Measurements from ENCODE around the gene ZNF79. TPM values are rescaled to one million over a fixed set of nuclear protein-coding genes. Genes with fewer than 3 reads are reported as not detected.

Gene ZNF79
- total RNA-seq, 1 donor from 2014 or later, result 3.7 TPM

DNA sequence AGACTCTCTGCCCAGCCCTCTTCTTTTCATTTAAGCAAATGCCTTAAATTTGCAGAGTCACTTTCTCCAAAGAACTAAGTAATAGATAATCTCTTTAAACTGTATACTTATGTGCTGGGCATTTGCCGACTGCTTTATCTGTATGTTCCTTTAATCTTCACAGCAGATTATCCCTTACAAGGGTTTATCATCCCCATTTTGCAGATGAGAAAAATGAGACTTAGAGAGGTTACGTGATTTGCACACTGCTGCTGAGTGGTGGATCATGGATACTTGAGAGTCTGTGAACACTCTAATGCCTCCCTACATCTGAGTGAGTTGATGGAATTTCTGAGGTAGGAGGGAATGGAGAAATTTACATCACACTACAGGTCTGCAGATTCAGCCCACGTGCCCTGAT, 4.2 kb downstream of the ZNF79 start:
- ATAC-seq, result no peak

DNA sequence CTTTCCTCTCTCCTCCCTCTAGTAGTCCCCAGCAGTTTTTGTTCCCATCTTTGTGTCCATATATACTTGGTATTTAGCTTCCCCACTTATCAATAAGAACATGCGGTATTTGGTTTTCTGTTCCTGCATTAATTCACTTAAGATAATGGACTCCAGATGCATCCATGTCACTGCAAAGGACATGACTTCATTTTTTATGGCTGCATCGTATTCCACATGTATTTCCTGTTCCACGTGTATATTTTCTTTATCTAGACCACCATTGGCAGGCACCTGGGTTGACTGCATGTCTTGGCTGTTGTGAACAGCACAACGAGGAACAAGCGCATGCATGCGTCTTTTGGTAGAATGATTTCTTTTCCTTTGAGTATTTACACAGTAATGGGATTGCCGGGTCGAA, 6.2 kb downstream of the ZNF79 start:
- no peak for ATAC-seq

- ATAC-seq, result no peak
These were observed 13.5 kb downstream of the ZNF79 start for GRCh38 chr9:127437497-127438264.

DNA sequence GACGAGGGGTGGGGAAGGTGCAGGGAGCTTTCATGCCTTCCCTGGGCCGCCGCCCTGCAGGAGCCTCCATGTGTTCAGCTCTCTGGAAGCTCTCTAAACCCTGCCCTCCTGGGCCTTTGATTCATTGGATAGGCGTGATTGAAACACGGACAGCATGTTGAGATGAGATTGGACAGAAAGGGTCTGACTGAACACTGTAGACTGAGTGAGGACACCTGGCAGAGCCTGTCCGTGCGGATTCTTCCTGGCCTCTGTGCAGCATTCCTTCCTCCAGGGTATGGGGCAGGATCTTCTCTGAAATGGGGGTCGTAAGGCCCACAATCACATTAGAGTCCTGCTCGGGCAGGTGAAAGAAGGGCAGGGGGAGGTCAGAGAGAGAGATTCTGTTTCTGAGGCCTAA, 14.2 kb downstream of the ZNF79 start:
- ATAC-seq, result no peak

- no peak for ATAC-seq
These were observed 20.2 kb downstream of the ZNF79 start for GRCh38 chr9:127444283-127444920.

DNA sequence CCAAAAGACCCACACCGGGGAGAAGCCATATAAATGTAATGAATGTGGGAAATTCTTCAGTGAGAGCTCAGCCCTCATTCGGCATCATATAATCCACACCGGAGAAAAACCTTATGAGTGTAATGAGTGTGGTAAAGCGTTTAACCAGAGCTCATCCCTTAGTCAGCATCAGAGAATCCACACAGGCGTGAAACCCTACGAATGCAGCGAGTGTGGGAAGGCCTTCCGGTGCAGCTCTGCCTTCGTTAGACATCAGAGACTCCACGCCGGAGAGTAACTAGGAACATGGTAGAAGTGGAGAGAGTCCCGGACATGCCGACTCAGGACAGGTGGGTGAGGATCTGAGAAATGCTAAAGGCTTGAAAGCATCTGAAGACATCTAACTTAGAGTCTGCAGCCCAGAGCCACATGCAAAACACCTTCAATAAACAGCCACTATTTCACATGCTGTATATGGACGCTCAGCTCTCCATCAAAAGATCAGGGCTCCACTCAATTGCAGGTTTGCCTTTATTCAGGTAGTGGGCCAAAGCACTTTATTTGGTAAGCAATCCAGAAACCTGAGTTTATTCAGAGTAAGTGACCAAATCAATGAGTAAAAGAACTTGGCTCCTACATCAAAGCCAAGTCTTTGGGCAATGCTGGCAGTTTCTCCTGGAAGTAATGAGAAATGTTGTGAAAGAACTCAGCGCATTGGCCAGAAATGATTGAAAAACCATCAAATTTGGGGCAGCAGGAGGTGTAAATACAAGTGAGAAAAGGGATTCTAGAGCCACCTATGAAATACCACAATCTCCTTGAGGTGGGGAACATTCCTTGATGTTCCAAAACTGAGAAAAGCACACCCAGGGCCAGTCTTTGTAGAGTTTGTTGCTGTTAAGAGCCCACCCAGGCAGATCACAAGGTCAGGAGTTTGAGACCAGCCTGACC, 21.0 kb downstream of the ZNF79 start:
- no peak for ATAC-seq

DNA sequence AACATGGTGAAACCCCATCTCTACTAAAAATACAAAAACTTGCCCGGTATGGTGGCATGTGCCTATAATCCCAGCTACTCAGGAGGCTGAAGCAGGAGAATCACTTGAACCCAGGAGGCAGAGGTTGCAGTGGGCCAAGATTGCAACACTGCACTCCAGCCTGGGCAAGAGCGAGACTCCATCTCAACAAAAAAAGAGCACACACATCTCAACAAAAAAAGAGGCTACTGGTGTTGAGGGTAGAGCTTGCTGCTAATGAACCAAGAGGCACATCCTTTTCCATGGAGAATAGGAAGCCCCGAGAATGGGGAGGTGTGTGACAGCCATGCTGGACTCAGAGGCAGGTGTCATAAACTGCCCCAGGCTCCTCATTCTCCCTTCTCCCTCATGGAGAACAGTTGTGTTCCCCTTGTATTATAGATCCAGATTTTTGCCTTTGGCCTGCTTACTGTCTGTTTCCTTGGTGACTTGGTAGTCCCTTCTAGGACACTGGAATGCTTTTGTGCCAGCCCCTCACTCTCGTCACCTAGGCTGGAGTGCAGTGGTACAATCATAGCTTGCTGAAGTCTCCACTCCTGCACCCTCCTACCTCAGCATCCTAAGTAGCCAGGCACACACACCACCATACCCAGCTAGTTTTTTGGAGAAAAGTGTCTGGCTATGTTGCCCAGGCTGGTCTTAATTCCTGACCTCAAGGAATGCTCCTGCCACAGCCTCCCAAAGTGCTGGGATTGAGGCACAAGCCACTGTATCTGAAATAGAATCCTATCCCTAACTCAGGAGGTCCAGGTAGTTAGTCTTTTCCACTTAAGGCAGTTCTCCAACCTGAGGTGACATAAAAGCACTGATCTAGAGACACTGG, 21.9 kb downstream of the ZNF79 start:
- no peak for ATAC-seq

GRCh38 chr9:127446713-127447415, 22.7 kb downstream of the ZNF79 start:
- ATAC-seq, result no peak

DNA sequence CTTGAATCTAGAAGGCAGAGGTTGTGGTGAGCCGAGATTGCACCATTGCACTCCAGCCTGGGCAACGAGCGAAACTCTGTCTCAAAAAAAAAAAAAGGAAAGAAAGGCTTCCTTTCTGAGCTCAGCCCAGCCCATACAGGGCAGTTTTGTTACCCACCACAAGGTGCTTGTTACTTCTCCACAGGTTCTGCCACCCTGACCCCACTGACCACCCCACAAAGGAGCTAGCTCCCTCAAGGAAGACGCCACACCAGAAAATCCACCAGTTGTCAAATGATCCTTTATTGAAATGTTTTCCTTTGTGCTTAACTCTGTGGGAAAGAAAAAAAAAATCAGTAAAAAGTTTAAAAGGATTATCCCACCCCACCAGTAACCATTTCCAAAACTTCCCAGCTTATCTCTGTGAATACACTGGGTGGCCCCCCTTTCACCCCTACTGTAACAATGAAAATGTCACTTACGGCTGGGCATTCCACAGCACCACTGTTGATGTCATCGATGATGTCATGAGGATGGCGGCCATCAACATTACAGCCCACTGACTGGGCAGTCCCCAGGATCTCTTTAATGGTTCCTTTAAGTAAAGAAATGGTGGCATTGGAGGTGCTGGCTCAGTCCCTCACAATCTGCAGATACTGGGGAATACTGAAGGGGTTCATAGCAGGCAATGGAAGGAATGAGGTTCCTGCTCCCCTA, 23.4 kb downstream of the ZNF79 start:
- no peak for ATAC-seq

GRCh38 chr9:127448112-127448805, 24.1 kb downstream of the ZNF79 start:
- ATAC-seq, result no peak

GRCh38 chr9:127449332-127449966, 25.3 kb downstream of the ZNF79 start:
- no peak for ATAC-seq

GRCh38 chr9:127450243-127450760, 26.1 kb downstream of the ZNF79 start:
- ATAC-seq, result peak; percentile 6

DNA sequence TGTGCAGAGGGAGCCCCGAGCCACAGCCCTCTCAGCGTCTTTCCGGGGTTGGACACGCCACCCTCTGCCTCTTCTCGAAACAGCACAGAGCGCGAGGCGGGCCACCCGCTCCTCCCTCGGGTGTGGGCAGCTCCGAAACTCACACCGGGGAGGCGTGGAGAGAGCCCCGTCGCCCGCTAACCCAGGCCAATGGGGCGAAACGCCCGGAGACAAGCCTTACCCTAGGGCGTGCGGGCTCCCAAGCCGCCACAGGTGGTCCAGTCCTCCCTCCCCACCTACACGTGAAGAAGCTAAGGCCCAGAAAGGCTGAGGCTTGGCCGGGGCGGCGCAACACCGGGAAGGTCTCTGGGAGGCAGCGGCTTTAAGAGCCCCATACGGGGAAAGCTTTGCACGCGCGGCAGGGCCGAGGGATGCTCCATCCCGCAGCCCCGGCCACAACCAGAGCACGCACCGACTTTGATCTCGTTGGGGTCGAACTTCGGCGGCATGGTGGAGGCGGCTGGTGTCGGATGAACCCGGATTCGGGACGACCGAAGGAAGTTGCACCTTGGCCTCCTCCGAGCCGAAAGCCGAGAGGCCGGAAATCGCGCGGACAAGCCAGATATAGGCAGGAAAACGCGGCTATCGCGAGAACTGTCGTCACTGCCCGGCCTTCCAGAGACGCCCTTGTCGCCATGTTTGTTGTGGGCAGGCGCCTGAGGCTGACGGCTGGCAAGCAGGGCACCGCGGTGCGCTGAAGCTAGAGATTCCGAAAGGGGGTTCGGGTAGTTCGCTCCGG, 26.8 kb downstream of the ZNF79 start, which contains the start of the genes LRSAM1 and RPL12:
LRSAM1 (plus strand) TSS at position 681 of the 778 bp plus-strand sequence. CDS start 3,018 bp downstream, outside the sequence.
RPL12 (minus strand) TSS at position 577 of the 778 bp plus-strand sequence; CDS start at position 488, 89 bp downstream.
- ATAC-seq, result peak; percentile 79

DNA sequence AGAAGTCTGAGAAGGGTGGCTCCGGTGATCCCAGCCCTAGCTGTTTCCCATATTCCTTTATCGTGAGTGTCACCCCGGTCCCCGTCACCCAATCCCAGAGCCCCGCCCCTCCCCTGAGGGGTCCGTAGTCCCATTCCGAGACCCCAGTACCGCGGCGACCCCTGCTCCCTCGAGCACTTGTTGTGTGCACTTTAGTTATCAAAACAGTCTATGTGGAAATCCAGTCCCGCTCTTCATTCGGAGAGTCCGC, 27.4 kb downstream of the ZNF79 start:
- no peak for ATAC-seq

DNA sequence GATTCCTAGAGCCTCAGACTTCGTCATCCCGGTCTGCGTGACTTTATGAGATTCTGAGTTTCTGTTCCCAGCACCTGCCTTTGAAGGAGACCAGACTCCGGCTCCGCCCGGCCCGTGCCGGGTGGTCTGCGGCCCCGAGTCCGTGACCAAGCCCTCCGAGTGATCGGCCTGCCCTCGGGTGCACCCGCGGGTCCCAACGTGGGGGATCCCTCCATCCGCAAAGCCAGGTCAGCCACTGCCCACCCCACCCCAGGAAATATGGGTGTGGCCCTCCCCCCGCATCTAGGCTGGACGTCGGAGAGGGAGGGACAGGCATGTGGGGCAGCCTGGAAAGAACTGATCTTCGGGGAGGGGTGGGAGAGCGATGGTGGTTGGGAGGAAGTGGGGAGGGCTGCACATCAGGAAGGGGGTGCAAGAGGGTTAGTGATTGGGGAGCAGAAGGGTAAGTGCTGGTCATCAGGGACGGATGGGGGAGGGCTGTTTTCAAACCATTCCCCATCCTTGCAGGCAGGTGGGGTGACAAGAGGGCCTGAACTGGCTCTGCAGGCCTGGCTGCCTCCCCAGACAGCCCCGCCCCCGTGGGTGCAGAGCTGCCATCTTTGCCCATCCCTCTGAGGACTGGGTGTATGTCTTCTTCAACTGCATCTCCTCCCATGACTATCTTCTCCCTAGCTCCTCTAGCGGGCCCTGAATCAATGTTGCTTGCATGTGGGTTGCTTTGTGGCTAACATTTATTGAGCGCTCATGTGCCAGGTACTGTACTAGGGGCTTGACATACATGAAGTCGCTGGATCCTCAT, 27.9 kb downstream of the ZNF79 start:
- peak; percentile 63 for ATAC-seq

DNA sequence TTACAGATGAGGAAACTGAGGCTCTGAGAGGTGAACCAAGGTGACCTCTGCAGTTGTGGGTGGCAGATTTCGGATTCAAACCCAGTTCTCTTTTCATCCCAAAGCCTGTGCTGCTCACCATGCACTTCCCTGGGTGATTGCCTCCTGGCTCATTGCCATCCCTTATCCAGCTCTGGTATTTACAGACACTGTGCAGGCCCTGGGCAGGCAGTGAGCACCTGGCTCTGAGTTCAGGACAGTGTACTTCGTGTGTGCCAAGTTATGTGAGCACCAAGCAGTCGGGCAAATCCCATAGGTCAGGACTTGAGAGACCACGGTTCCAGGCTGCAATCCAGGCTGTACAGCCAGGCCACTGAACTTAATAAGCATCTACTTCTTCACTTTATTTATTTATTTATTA, 28.5 kb downstream of the ZNF79 start:
- no peak for ATAC-seq

DNA sequence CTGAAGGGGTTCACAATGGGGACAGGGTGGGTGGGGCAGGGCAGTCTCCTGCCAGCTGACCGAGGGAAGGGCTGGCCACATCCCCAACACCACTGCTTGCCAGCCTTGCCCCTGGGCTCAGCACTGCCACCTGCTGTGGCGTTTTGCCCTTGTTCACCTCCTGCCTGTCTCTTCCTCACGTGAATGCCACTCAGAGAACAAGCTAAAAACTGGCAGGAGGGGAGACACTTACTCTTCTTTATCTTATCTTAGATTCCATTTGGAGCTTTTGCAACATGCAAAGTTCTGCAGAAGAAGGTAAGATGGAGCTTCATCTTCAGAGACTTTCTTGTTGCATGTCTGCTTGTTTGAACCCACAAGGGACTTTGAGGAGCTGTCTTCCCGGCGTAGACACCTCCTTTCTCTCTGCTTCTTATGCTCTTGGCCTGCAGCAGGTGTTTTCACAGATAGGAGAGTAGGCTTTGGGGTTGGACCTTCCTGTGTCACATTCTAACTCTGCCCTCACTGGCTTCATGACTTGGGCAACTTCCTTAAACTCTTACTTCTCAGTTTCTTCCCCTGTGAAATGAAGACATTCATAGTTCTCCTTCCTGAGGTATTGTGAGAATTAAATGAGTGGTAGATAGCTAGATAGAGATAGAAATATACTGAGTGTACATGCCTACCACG, 31.3 kb downstream of the ZNF79 start:
- ATAC-seq, result no peak

All from esophagus mucosa (tissue), 1 donor.